ENCODE measurements around the gene KDM4F.

KDM4F gene

GRCh38 chr11:95045812-95046211, 3.4 kb upstream of the KDM4F start:
- ChIA-PET POLR2A (ENCODE audit: low non-redundant PET) (no interaction called here), CTCF (no interaction called here)
- DNase-seq (ENCODE audit: low spot score): no peak
- TF ChIP-seq CTCF (conservative IDR thresholded peaks at IDR 0.05; ENCODE audit: low read depth): no peak
- no peak overlapping the region for H3K27ac ChIP-seq

- ChIA-PET POLR2A (ENCODE audit: low non-redundant PET) (no interaction called here), CTCF (no interaction called here)
- DNase-seq (ENCODE audit: low spot score): no peak
- no peak overlapping the region for H3K27ac ChIP-seq
- no peak for TF ChIP-seq CTCF (conservative IDR thresholded peaks at IDR 0.05; ENCODE audit: low read depth)
Measured at GRCh38 chr11:95050595-95051202, 1.5 kb downstream of the KDM4F start.

- TF ChIP-seq CTCF (conservative IDR thresholded peaks at IDR 0.05; ENCODE audit: low read depth): no peak
- H3K27ac ChIP-seq: no peak overlapping the region
- DNase-seq (ENCODE audit: low spot score): no peak
- CTCF ChIA-PET: no interaction called here
- POLR2A ChIA-PET (ENCODE audit: low non-redundant PET): no interaction called here
Measured at GRCh38 chr11:95054356-95054755, 5.1 kb downstream of the KDM4F start.

GRCh38 chr11:95055283-95055897, 6.2 kb downstream of the KDM4F start:
- ChIA-PET POLR2A (ENCODE audit: low non-redundant PET) (no interaction called here), CTCF (interaction anchor here (1.0 kb wide), 1 partner anchor 12 kb away, joined by 3 read pairs; no protein-coding TSS in a partner anchor)
- no peak for TF ChIP-seq CTCF (conservative IDR thresholded peaks at IDR 0.05; ENCODE audit: low read depth)
- DNase-seq (ENCODE audit: low spot score): no peak
- H3K27ac ChIP-seq: no peak overlapping the region

- TF ChIP-seq CTCF (conservative IDR thresholded peaks at IDR 0.05; ENCODE audit: low read depth): no peak
- no peak for DNase-seq (ENCODE audit: low spot score)
- ChIA-PET CTCF (no interaction called here), POLR2A (ENCODE audit: low non-redundant PET) (no interaction called here)
- no peak overlapping the region for H3K27ac ChIP-seq
Measured at GRCh38 chr11:95057959-95058358, 8.7 kb downstream of the KDM4F start.

- ChIA-PET CTCF (no interaction called here), POLR2A (ENCODE audit: low non-redundant PET) (no interaction called here)
- TF ChIP-seq CTCF (conservative IDR thresholded peaks at IDR 0.05; ENCODE audit: low read depth): no peak
- no peak overlapping the region for H3K27ac ChIP-seq
- no peak for DNase-seq (ENCODE audit: low spot score)
Measured at GRCh38 chr11:95058621-95059020, 9.4 kb downstream of the KDM4F start.
